Colonic mucosa (tissue), 4 donors: ENCODE results near the gene XBP1. TPM values are rescaled to one million over a fixed set of nuclear protein-coding genes. Genes with fewer than 3 reads are reported as not detected.
"Not testable (repeated sequence)": the region's sequence is repeated elsewhere in the genome, so short reads cannot be mapped to it uniquely, and the experiment has no call there.

Source experiments
- DNase-seq: peaks from one replicate; pipeline ENCODE4 v3.0.0-alpha.2; 2020
- H3K27ac ChIP-seq: fragments of 200-600 bp; one replicate; pipeline ENCODE4 v1.8.0; 2021
- H3K27me3 ChIP-seq: fragments of 200-600 bp; one replicate; pipeline ENCODE4 v1.8.0; 2021
- H3K36me3 ChIP-seq: fragments of 200-600 bp; one replicate; pipeline ENCODE4 v1.8.0; 2021
- H3K4me1 ChIP-seq: fragments of 200-600 bp; one replicate; pipeline ENCODE4 v1.8.0; 2021; ENCODE audit warnings: mild to moderate bottlenecking
- H3K4me3 ChIP-seq: fragments of 200-600 bp; one replicate; pipeline ENCODE4 v1.8.0; 2021
- H3K9ac ChIP-seq, 2 donors: one replicate each; pipeline ENCODE4 v1.7.0; 2013; ENCODE audit warnings: control low read depth in 2 of 2, low read depth in 2 of 2, low read length in 2 of 2
- H3K9me3 ChIP-seq: fragments of 200-600 bp; one replicate; pipeline ENCODE4 v1.8.0; 2021
- CTCF ChIP-seq: fragments of 200-600 bp; IDR thresholded peaks from one replicate; pipeline ENCODE4 v1.8.0; 2022; ENCODE audit warnings: antibody characterized with exemption, mild to moderate bottlenecking
- intact Hi-C: fragments of 100-400 bp; cut with DNase I; formaldehyde crosslinking; loops from one replicate; pipeline ENCODE4 v1.14.1; 2022
- total RNA-seq, 2 donors: library from RNA; stranded (reverse); fragmentation: NEBNext Ultra II Directional in 1 of 2; extraction: Animal tissue kit (Norgen Biotek cat#: 25700) in 1 of 2; gene quantifications; one replicate each; pipeline ENCODE4 v1.2.1, GENCODE V29; 2021
- donor health status: healthy.
- donor health status: DM: no; HTN: no; CAD: no.
- donor health status: DM: no; HTN: no; CAD: no.

Gene XBP1
- 100 to 1,000 TPM; 210 to 251 TPM for total RNA-seq

DNA sequence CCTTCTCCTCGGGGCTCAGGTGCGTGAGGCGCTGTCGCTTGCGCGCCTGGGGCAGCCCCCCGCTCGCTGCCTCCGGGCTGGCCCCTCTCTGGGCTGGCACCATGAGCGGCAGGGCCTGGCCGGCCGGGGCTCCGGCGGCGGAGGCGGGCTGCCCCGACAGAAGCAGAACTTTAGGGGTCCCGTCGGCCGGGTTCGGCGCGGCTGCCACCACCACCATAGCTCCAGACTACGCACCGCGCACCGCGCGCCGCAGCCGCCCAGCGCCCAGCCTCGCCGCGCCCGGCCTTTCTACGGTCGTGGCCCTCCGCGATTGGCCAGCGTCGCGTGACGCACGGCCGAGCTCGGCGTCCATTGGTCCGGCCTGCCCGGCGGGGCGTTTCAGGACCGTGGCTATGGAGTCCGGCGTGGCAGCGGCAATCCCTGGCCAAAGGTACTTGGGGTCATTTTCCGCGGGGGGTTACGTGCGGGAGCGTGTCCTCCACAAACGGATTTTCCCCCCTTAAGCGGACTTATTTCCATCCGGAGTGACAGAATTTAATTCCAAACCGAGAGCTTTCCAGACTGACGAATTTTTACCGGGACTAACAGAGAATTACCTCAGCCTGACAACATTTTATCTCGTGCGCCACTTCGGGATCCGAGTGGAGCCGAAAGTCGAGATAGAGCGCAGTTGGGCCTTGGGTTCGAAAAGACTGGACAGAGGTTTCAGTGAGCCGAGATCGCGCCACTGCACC is at the start of gene XBP1:
TSS of gene XBP1 (minus strand) at position 262 of the 734 bp plus-strand sequence.
- H3K9ac ChIP-seq = peak within 1 kb of the TSS; percentile 99 to 100
- H3K27me3 ChIP-seq = no peaks in the 10 kb centered on the region
- peak; percentile 95 for DNase-seq
- peak within 1 kb of the TSS; percentile 81 for H3K4me3 ChIP-seq
- intact Hi-C loops = no loop called here
- peaks cover 4% of the 10 kb centered on the region for H3K4me1 ChIP-seq
- H3K9me3 ChIP-seq = no peaks in the 10 kb centered on the region
- no peak for TF ChIP-seq CTCF
- H3K36me3 ChIP-seq = peaks cover 12% of the 10 kb centered on the region
- peak within 1 kb of the TSS; percentile 96 for H3K27ac ChIP-seq

- intact Hi-C loops = no loop called here
- no peak for DNase-seq
- H3K27me3 ChIP-seq = no peaks in the 10 kb centered on the region
- TF ChIP-seq CTCF = no peak
- no peaks in the 10 kb centered on the region for H3K36me3 ChIP-seq
- H3K27ac ChIP-seq = no peak overlapping the region
- H3K9ac ChIP-seq = no peak overlapping the region
- H3K4me3 ChIP-seq = no peak overlapping the region
- no peaks in the 10 kb centered on the region for H3K9me3 ChIP-seq
- no peaks in the 10 kb centered on the region for H3K4me1 ChIP-seq
These were observed 46.6 kb upstream of the XBP1 start for GRCh38 chr22:28846994-28847393.

DNA sequence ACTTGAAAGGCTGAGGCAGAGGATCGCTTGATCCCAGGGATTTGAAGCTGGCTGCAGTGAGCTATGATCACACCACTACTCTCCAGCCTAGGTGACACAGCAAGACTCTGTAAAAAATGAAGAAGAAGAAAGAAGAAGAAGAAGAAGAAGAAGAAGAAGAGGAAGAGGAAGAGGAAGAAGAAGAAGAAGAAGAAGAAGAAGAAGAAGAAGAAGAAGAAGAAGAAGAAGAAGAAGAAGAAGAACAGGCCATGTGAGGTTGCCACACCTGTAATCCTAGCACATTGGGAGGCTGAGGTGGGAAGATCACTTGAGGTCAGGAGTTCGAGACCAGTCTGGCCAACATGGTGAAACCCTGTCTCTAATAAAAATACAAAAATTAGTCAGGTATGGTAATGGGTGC is 43.9 kb upstream of the XBP1 start:
- H3K9me3 ChIP-seq, H3K27me3 ChIP-seq, H3K9ac ChIP-seq, H3K27ac ChIP-seq, intact Hi-C loops, H3K36me3 ChIP-seq, H3K4me1 ChIP-seq, H3K4me3 ChIP-seq, DNase-seq: not testable (repeated sequence)

- no peaks in the 10 kb centered on the region for H3K27me3 ChIP-seq
- intact Hi-C loops = no loop called here
- no peaks in the 10 kb centered on the region for H3K4me1 ChIP-seq
- no peak overlapping the region for H3K27ac ChIP-seq
- no peak for TF ChIP-seq CTCF
- no peak for DNase-seq
- H3K36me3 ChIP-seq = no peaks in the 10 kb centered on the region
- no peak overlapping the region for H3K4me3 ChIP-seq
- no peak overlapping the region for H3K9ac ChIP-seq
- H3K9me3 ChIP-seq = no peaks in the 10 kb centered on the region
These were observed 43.3 kb upstream of the XBP1 start for GRCh38 chr22:28843633-28844032.

DNA sequence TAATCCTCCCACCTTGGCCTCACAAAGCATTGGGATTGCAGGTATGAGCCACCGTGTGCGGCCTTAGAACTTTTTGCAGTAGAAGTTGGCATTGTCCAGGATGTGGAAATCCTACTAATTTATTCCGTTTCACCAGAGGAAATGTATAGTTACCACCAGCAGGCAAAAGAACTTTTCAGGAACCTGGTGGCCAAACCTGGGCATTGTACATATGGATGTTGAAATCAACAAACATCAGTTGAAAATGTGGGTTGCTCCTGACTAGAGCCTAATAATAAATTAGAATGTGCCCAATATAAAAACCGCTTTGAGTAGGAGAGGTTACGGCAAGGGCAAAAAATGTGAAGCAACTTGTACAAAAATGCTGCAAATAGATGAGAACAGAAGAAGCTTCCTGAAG is 40.7 kb upstream of the XBP1 start:
- Histone ChIP-seq H3K27me3 (no peaks in the 10 kb centered on the region), H3K9me3 (no peaks in the 10 kb centered on the region), H3K36me3 (no peaks in the 10 kb centered on the region), H3K4me3 (no peak overlapping the region), H3K4me1 (no peaks in the 10 kb centered on the region), H3K9ac (no peak overlapping the region), H3K27ac (no peak overlapping the region)
- DNase-seq = no peak
- no peak for TF ChIP-seq CTCF
- intact Hi-C loops = no loop called here

- intact Hi-C loops = no loop called here
- H3K36me3 ChIP-seq = no peaks in the 10 kb centered on the region
- no peaks in the 10 kb centered on the region for H3K4me1 ChIP-seq
- no peak overlapping the region for H3K9ac ChIP-seq
- no peak for DNase-seq
- TF ChIP-seq CTCF = no peak
- H3K27me3 ChIP-seq = no peaks in the 10 kb centered on the region
- no peak overlapping the region for H3K27ac ChIP-seq
- H3K4me3 ChIP-seq = no peak overlapping the region
- no peaks in the 10 kb centered on the region for H3K9me3 ChIP-seq
These were observed 38.6 kb upstream of the XBP1 start for GRCh38 chr22:28838971-28839370.
